Panc1 (cell line): Measurements from ENCODE around the gene MAP3K12. TPM values are rescaled to one million over a fixed set of nuclear protein-coding genes. Genes with fewer than 3 reads are reported as not detected.

ENCODE experiments used
- ATAC-seq: fragments of 200-7000 bp; cut with Tn5 transposase; 2 replicates; pipeline ENCODE4 v1.9.1; 2020; ENCODE audit warnings: mild to moderate bottlenecking, moderate library complexity
- BruUV-seq: library from RNA; stranded (reverse); fragments of 400-500 nt; replicated peaks from 2 replicates; lab custom pipeline; 2021; lab: Mats Ljungman, UMichigan
- CTCF ChIA-PET: fragments of 300-600 bp; sonication (Branson Sonifier 250); formaldehyde crosslinking; loops from one replicate; lab custom pipeline; 2022; ENCODE audit warnings: antibody characterized with exemption; lab: Charles Lee
- POLR2A ChIA-PET: fragments of 300-600 bp; sonication (Branson Sonifier 250); formaldehyde crosslinking; loops from one replicate; lab custom pipeline; 2022; ENCODE audit warnings: antibody characterized with exemption; lab: Charles Lee
- DNase-seq: peaks from one replicate; pipeline ENCODE4 v3.0.0-alpha.2; 2010; ENCODE audit warnings: low read depth, low spot score
- H3K27ac ChIP-seq: 2 replicates; pipeline ENCODE4 v1.5.1; 2011; ENCODE audit warnings: mild to moderate bottlenecking, low read length, inconsistent platforms
- H3K27me3 ChIP-seq: fragments of 200-500 bp; sonication (Bioruptor generic); 2 replicates; pipeline ENCODE4 v1.6.0; 2014; ENCODE audit warnings: low read length, inconsistent platforms; ENCODE audit not compliant: control insufficient read depth, insufficient read depth
- H3K36me3 ChIP-seq: fragments of 200-500 bp; sonication (Bioruptor generic); 2 replicates; pipeline ENCODE4 v1.5.1; 2014; ENCODE audit warnings: inconsistent platforms, mild to moderate bottlenecking, low read length, moderate library complexity; ENCODE audit not compliant: control insufficient read depth, insufficient read depth
- H3K4me1 ChIP-seq: 2 replicates; pipeline ENCODE4 v1.5.1; 2011; ENCODE audit warnings: inconsistent platforms, mild to moderate bottlenecking, low read length, moderate library complexity; ENCODE audit not compliant: control insufficient read depth, insufficient read depth
- H3K4me3 ChIP-seq, 2 experiments: 2 replicates each; pipeline ENCODE4 v1.5.1; 2011 to 2012; ENCODE audit warnings: low read depth in 2 of 2, low read length in 2 of 2, mild to moderate bottlenecking in 2 of 2, inconsistent platforms in 1 of 2, moderate library complexity in 1 of 2
- H3K9me3 ChIP-seq: fragments of 200-500 bp; sonication (Bioruptor generic); 2 replicates; pipeline ENCODE4 v1.5.1; 2014; ENCODE audit warnings: low read depth, mild to moderate bottlenecking, inconsistent platforms, low read length, moderate library complexity; ENCODE audit not compliant: control insufficient read depth, insufficient read depth
- POLR2AphosphoS5 ChIP-seq: IDR thresholded peaks from 2 replicates; pipeline ENCODE4 v1.6.1; 2012; ENCODE audit warnings: mild to moderate bottlenecking, low read depth, low read length, moderate library complexity
- SIN3A ChIP-seq: IDR thresholded peaks from 2 replicates; pipeline ENCODE4 v1.6.1; 2012; ENCODE audit warnings: low read depth, mild to moderate bottlenecking, low read length, moderate library complexity, borderline replicate concordance; ENCODE audit not compliant: insufficient read depth
- TCF7L2 ChIP-seq: IDR thresholded peaks from 2 replicates; pipeline ENCODE4 v1.6.1; 2011; ENCODE audit warnings: mild to moderate bottlenecking, low read depth, low read length, inconsistent platforms
- in situ Hi-C: cut with HindIII; loops from 2 replicates; pipeline ENCODE4 v1.10.0; 2016; ENCODE audit warnings: low sequenced_read_pairs, low pct_unique_long_range_greater_than_20kb
- intact Hi-C: fragments of 100-400 bp; cut with micrococcal nuclease; formaldehyde crosslinking; loops from one replicate; pipeline ENCODE4 v1.10.0; 2022; ENCODE audit not compliant: unreplicated experiment
- total RNA-seq: library from RNA; stranded (reverse); gene quantifications from one replicate; pipeline ENCODE4 v1.2.1, GENCODE V29; 2021; ENCODE audit not compliant: unreplicated experiment
- TF ChIP-seq, protein P1 (sequence below): fragments of 450-650 bp; IDR thresholded peaks from 2 replicates; pipeline ENCODE4 v1.5.1; 2017; ENCODE audit warnings: mild to moderate bottlenecking
- TF ChIP-seq, protein P2 (sequence below), 2 experiments: IDR thresholded peaks; 2 replicates each; pipeline ENCODE4 v1.6.1; 2011 to 2012; ENCODE audit warnings: low read depth in 2 of 2, control low read depth in 1 of 2, low read length in 1 of 2, mild to moderate bottlenecking in 1 of 2, moderate library complexity in 1 of 2; ENCODE audit not compliant: insufficient read depth in 1 of 2

MAP3K12 gene
- total RNA-seq, 1 experiment from 2014 or later = 32.2 TPM

DNA sequence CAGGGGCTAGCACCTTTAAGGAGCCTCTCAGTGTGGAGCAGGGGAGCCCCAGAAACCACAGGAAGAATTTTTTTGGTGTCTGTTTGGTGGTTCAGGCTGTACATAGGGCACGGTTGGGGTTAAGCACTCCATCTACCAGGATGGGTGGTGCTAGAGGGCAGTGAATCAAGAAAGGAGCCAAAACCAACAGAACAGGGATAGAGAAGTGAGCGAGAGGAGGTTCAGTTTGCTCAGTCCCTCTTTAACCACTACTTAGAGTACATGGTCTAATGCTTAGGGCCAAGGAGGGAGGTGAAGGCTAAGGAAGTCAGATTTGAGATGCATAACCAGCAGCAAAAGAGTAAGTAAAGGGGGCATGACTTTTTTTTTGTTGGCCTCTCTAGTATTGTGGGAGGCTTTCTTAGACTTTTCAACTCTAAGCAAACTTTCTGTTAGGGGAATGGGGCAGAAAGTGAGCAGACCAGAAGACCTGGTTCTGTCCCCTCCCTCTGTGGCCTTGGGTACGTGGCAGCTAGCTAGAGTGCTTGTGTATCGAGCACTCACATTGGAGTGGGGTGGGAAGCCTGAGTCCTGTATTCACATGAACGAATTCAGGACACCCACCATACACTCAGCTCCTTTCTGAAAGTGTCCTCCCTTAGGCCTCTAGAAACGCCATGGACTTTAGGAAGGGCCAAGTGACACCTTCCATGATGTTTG lies 14.6 kb upstream of the MAP3K12 start:
- ChIA-PET POLR2A (no interaction called here), CTCF (no interaction called here)
- BruUV-seq = no TSS peak
- ATAC-seq = no peak
- DNase-seq = no peak
- H3K36me3 ChIP-seq = peaks cover 6% of the 10 kb centered on the region; the same call in 1 of the 2 replicates
- H3K27ac ChIP-seq = no peak overlapping the region
- no peaks in the 10 kb centered on the region for H3K9me3 ChIP-seq
- in situ Hi-C loops (no loop called here), intact Hi-C loops (no loop called here)
- no peaks in the 10 kb centered on the region for H3K4me1 ChIP-seq
- TF ChIP-seq, protein P1, sequence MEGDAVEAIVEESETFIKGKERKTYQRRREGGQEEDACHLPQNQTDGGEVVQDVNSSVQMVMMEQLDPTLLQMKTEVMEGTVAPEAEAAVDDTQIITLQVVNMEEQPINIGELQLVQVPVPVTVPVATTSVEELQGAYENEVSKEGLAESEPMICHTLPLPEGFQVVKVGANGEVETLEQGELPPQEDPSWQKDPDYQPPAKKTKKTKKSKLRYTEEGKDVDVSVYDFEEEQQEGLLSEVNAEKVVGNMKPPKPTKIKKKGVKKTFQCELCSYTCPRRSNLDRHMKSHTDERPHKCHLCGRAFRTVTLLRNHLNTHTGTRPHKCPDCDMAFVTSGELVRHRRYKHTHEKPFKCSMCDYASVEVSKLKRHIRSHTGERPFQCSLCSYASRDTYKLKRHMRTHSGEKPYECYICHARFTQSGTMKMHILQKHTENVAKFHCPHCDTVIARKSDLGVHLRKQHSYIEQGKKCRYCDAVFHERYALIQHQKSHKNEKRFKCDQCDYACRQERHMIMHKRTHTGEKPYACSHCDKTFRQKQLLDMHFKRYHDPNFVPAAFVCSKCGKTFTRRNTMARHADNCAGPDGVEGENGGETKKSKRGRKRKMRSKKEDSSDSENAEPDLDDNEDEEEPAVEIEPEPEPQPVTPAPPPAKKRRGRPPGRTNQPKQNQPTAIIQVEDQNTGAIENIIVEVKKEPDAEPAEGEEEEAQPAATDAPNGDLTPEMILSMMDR = no peak
- TF ChIP-seq SIN3A (no peak), TCF7L2 (no peak), POLR2AphosphoS5 (no peak)
- TF ChIP-seq, protein P2, sequence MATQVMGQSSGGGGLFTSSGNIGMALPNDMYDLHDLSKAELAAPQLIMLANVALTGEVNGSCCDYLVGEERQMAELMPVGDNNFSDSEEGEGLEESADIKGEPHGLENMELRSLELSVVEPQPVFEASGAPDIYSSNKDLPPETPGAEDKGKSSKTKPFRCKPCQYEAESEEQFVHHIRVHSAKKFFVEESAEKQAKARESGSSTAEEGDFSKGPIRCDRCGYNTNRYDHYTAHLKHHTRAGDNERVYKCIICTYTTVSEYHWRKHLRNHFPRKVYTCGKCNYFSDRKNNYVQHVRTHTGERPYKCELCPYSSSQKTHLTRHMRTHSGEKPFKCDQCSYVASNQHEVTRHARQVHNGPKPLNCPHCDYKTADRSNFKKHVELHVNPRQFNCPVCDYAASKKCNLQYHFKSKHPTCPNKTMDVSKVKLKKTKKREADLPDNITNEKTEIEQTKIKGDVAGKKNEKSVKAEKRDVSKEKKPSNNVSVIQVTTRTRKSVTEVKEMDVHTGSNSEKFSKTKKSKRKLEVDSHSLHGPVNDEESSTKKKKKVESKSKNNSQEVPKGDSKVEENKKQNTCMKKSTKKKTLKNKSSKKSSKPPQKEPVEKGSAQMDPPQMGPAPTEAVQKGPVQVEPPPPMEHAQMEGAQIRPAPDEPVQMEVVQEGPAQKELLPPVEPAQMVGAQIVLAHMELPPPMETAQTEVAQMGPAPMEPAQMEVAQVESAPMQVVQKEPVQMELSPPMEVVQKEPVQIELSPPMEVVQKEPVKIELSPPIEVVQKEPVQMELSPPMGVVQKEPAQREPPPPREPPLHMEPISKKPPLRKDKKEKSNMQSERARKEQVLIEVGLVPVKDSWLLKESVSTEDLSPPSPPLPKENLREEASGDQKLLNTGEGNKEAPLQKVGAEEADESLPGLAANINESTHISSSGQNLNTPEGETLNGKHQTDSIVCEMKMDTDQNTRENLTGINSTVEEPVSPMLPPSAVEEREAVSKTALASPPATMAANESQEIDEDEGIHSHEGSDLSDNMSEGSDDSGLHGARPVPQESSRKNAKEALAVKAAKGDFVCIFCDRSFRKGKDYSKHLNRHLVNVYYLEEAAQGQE (IDR thresholded peaks at IDR 0.05; ENCODE audit: insufficient read depth in 1 of 2, low read depth in 2 of 2, low read length in 1 of 2) = no peak
- no peaks in the 10 kb centered on the region for H3K27me3 ChIP-seq
- H3K4me3 ChIP-seq = no peak overlapping the region

- in situ Hi-C loops = no loop called here
- Histone ChIP-seq H3K36me3 (peaks cover 4% of the 10 kb centered on the region), H3K27ac (no peak overlapping the region), H3K27me3 (no peaks in the 10 kb centered on the region), H3K9me3 (no peaks in the 10 kb centered on the region), H3K4me1 (peaks cover 7% of the 10 kb centered on the region), H3K4me3 (no peak overlapping the region)
- DNase-seq (no peak), ATAC-seq (no peak)
- TF ChIP-seq, protein P1 = no peak
- TF ChIP-seq, protein P2 (IDR thresholded peaks at IDR 0.05; ENCODE audit: insufficient read depth in 1 of 2, low read depth in 2 of 2, low read length in 1 of 2) = no peak
- ChIA-PET POLR2A (no interaction called here), CTCF (no interaction called here)
- intact Hi-C loops = no loop called here
- BruUV-seq = no TSS peak
Measured at GRCh38 chr12:53510181-53510812, 11.0 kb upstream of the MAP3K12 start.
